ENCODE data around the gene TMEM30B.

TMEM30B gene

GRCh38 chr14:61326146-61326545 lies 45.0 kb upstream of the TMEM30B start:
- TF ChIP-seq ZNF146 (tag by site-specific recombination; IDR thresholded peaks at IDR 0.05) (peak; percentile 98), ZNF157 (tag by site-specific recombination; IDR thresholded peaks at IDR 0.05) (no peak), SP2 (tag by site-specific recombination; IDR thresholded peaks at IDR 0.05) (no peak), ZNF580 (tag by site-specific recombination; IDR thresholded peaks at IDR 0.05) (peak; percentile 54; the same call in 1 of the 2 replicates), ZNF596 (tag by site-specific recombination; IDR thresholded peaks at IDR 0.05) (no peak), ZSCAN23 (tag by site-specific recombination; IDR thresholded peaks at IDR 0.05) (no peak), ZNF239 (tag by site-specific recombination; IDR thresholded peaks at IDR 0.05) (no peak), ZNF133 (tag by site-specific recombination; IDR thresholded peaks at IDR 0.05) (no peak), ZNF280D (tag by site-specific recombination; IDR thresholded peaks at IDR 0.05) (no peak)
- Histone ChIP-seq H3K27ac (ENCODE audit: extremely low read depth, low read depth, low read length) (no peak overlapping the region), H3K4me3 (ENCODE audit: low read depth, low read length) (no peak overlapping the region), H3K36me3 (ENCODE audit: control insufficient read depth in 2 of 2, insufficient read depth in 1 of 2, low read length in 2 of 2) (no peaks in the 10 kb centered on the region), H3K9me3 (ENCODE audit: control insufficient read depth, insufficient read depth, low read depth, low read length) (no peaks in the 10 kb centered on the region), H3K4me1 (ENCODE audit: control insufficient read depth, insufficient read depth, low read length) (no peaks in the 10 kb centered on the region)
- ChIA-PET POLR2A (no interaction called here), CTCF (no interaction called here)

- Histone ChIP-seq H3K4me3 (ENCODE audit: low read depth, low read length) (no peak overlapping the region), H3K36me3 (ENCODE audit: control insufficient read depth in 2 of 2, insufficient read depth in 1 of 2, low read length in 2 of 2) (no peaks in the 10 kb centered on the region), H3K4me1 (ENCODE audit: control insufficient read depth, insufficient read depth, low read length) (no peaks in the 10 kb centered on the region), H3K27ac (ENCODE audit: extremely low read depth, low read depth, low read length) (no peak overlapping the region), H3K9me3 (ENCODE audit: control insufficient read depth, insufficient read depth, low read depth, low read length) (no peaks in the 10 kb centered on the region)
- POLR2A ChIA-PET, result no interaction called here
- TF ChIP-seq ZSCAN23 (tag by site-specific recombination; IDR thresholded peaks at IDR 0.05) (no peak), ZNF549 (tag by site-specific recombination; IDR thresholded peaks at IDR 0.05) (0 out of 2 replicates have a peak, but pooled peaks have one; percentile 32)
- CTCF ChIA-PET, result no interaction called here
Observed at GRCh38 chr14:61325166-61325565, 44.0 kb upstream of the TMEM30B start.

GRCh38 chr14:61323970-61324369 lies 42.8 kb upstream of the TMEM30B start:
- H3K36me3 ChIP-seq (ENCODE audit: control insufficient read depth in 2 of 2, insufficient read depth in 1 of 2, low read length in 2 of 2), result no peaks in the 10 kb centered on the region
- no peaks in the 10 kb centered on the region for H3K4me1 ChIP-seq (ENCODE audit: control insufficient read depth, insufficient read depth, low read length)
- no peak overlapping the region for H3K27ac ChIP-seq (ENCODE audit: extremely low read depth, low read depth, low read length)
- CTCF ChIA-PET, result no interaction called here
- no peaks in the 10 kb centered on the region for H3K9me3 ChIP-seq (ENCODE audit: control insufficient read depth, insufficient read depth, low read depth, low read length)
- no peak overlapping the region for H3K4me3 ChIP-seq (ENCODE audit: low read depth, low read length)
- POLR2A ChIA-PET, result no interaction called here
- no peak for TF ChIP-seq KLF10 (tag by site-specific recombination; IDR thresholded peaks at IDR 0.05)
- no peak for TF ChIP-seq ZFP3 (tag by site-specific recombination; IDR thresholded peaks at IDR 0.05; ENCODE audit: low read depth)
- no peak for TF ChIP-seq PRDM2 (tag by site-specific recombination; IDR thresholded peaks at IDR 0.05; ENCODE audit: borderline replicate concordance)
- no peak for TF ChIP-seq ZNF174 (tag by site-specific recombination; IDR thresholded peaks at IDR 0.05)
- TF ChIP-seq ZBTB6 (tag by site-specific recombination; IDR thresholded peaks at IDR 0.05), result no peak
- TF ChIP-seq ZEB2 (tag by site-specific recombination; IDR thresholded peaks at IDR 0.05), result no peak
- no peak for TF ChIP-seq ZNF266 (tag by site-specific recombination; IDR thresholded peaks at IDR 0.05; ENCODE audit: low read depth)
- TF ChIP-seq ZNF677 (tag by site-specific recombination; IDR thresholded peaks at IDR 0.05), result no peak
- TF ChIP-seq ZNF148 (tag by site-specific recombination; IDR thresholded peaks at IDR 0.05; ENCODE audit: borderline replicate concordance), result no peak
- no peak for TF ChIP-seq ZBTB21 (tag by site-specific recombination; IDR thresholded peaks at IDR 0.05)
